Measurements from ENCODE around the gene SYCN. TPM values are rescaled to one million over a fixed set of nuclear protein-coding genes. Genes with fewer than 3 reads are reported as not detected.

Gene SYCN
- polyA plus RNA-seq, 4 donors = not detected

DNA sequence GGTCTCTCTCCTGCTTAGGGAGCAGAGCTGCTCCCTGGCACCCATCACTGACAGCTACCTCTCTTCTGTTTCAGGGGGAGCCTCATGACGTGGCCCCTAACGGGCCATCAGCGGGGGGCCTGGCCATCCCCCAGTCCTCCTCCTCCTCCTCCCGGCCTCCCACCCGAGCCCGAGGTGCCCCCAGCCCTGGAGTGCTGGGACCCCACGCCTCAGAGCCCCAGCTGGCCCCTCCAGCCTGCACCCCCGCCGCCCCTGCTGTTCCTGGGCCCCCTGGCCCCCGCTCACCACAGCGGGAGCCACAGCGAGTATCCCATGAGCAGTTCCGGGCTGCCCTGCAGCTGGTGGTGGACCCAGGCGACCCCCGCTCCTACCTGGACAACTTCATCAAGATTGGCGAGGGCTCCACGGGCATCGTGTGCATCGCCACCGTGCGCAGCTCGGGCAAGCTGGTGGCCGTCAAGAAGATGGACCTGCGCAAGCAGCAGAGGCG lies 30.5 kb downstream of the SYCN start:
- DNase-seq (ENCODE audit: low read depth in 4 of 4, low spot score in 2 of 4) = no peak

DNA sequence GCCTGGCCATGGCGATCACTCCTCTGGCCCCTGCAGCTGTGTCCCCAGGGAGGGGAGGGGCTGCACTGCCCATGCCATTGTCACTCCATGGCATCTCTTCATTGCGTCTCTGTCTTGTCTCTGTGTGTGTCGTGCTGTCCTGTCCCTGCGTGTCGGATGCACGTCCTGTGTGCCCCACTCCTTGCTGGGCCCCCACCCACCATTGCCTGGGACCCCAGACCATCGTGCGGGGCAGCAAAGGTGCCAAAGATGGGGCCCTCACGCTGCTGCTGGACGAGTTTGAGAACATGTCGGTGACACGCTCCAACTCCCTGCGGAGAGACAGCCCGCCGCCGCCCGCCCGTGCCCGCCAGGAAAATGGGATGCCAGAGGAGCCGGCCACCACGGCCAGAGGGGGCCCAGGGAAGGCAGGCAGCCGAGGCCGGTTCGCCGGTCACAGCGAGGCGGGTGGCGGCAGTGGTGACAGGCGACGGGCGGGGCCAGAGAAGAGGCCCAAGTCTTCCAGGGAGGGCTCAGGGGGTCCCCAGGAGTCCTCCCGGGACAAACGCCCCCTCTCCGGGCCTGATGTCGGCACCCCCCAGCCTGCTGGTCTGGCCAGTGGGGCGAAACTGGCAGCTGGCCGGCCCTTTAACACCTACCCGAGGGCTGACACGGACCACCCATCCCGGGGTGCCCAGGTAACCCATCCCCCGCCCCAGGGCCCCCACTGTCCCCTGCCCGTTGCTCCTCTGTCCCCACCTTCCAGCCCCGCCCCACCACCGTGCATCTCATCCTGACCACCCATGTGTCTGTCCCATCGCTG lies 31.2 kb downstream of the SYCN start:
- no peak for DNase-seq (ENCODE audit: low read depth in 4 of 4, low spot score in 2 of 4)

DNA sequence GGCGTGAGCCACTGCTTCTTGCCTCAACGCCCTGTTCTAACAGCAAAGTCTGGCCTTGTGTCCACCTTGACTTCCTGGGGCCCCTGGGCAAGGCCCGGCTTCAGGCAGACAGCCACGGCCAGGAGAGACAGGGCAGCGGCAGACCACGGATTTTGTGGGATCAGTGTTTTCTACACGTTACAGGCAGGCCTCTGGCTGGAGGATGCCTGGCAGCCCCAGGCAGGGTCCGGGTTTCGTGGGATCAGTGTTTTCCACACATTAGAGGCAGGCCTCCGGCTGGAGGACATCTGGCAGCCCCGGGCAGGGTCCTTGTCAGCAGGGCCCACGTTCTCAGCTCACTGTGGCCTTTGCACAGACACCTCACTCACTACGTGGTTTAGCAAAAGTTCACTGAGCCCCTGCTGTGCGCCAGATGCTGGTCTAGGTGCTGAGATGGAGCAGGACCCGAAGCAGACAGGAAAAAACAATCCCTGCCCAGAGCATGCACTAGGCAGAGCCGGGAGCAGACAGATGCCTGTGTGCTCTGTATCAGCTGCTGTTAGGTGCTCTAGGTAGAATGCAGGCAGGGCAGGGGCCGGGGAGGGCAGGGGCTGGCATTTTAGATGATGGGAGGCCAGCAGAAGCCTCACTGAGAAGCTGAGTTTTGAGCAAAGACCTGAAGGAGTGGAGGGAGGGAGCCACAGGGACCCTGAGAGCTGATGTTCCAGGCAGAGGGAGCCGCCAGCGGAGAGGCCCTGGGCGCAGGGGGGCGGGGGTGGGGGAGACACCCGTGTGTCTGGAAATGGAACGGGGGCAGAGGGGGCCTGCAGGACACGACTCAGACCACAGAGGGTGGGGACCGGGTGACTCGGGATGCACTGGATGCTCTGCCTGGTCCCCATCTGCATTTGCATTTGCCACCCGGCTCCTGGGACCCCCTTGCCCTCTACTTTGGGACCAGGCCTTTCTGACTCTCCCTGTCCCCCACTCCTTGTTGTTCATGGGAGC lies 32.3 kb downstream of the SYCN start:
- DNase-seq (ENCODE audit: low read depth in 4 of 4, low spot score in 2 of 4) = no peak

DNA sequence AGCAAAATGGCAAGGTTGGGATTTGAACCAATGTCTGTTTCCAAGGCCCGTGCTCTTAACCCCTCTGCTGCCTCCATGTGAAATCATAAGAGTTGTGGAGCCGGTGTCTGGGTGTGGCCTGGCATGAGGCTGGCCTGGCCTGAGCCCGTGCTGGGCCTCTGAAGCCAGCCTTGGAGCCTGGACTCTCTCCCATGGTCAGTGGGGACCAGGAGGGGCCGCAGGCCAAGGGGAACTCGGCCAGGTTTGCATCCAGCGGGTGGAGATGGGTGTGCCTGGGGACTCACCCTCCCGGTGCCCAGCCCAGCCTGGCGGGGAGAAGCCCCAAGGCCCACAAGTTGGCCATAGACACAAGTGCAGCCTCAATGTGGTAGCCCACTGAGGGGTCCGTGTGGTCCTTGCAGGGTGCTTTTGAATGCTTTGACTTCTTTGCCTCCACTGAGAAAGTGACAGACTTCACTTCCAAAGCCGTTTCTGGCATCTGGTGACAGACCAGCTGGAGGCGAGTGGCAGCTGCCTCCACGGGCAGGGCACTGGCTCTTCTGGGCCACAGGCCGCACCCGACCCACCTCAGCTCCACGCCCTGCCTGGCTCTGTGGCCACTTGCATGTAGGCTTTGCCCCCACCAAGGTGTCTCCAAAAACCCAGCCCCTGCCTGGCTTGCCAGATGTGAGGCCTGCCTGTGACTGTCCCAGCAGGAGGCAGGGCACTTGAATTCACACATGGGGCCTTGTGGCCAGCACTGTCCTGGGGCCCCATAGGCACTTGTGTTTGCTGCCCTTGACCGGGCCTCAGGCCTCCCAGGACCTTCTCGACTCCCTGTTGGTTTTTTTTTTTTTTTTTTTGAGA lies 33.5 kb downstream of the SYCN start:
- no peak for DNase-seq (ENCODE audit: low read depth in 4 of 4, low spot score in 2 of 4)

DNA sequence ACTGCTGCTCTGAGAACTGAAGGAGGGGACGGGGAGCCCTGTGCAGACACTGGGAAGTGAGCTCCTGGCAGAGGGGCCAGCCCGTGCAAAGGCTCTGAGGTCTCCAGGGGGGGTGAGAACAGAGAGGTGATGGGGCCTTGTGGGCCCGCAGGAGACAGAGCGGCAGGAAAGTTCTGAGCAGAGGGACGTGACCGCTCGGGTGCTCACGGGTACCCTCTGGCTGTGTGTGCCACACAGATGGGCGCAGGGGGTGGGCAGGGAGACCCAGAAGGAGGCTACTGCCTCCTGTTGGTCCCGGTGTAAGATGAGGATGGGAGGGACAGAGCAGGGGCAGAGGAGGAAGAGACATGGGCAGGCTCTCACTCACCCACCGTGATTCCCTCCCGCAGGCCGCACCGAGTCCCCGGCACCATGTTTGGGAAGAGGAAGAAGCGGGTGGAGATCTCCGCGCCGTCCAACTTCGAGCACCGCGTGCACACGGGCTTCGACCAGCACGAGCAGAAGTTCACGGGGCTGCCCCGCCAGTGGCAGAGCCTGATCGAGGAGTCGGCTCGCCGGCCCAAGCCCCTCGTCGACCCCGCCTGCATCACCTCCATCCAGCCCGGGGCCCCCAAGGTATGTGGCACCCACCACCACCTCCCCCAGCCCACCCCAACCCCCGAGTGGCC lies 34.8 kb downstream of the SYCN start:
- DNase-seq (ENCODE audit: low read depth in 4 of 4, low spot score in 2 of 4) = no peak

DNA sequence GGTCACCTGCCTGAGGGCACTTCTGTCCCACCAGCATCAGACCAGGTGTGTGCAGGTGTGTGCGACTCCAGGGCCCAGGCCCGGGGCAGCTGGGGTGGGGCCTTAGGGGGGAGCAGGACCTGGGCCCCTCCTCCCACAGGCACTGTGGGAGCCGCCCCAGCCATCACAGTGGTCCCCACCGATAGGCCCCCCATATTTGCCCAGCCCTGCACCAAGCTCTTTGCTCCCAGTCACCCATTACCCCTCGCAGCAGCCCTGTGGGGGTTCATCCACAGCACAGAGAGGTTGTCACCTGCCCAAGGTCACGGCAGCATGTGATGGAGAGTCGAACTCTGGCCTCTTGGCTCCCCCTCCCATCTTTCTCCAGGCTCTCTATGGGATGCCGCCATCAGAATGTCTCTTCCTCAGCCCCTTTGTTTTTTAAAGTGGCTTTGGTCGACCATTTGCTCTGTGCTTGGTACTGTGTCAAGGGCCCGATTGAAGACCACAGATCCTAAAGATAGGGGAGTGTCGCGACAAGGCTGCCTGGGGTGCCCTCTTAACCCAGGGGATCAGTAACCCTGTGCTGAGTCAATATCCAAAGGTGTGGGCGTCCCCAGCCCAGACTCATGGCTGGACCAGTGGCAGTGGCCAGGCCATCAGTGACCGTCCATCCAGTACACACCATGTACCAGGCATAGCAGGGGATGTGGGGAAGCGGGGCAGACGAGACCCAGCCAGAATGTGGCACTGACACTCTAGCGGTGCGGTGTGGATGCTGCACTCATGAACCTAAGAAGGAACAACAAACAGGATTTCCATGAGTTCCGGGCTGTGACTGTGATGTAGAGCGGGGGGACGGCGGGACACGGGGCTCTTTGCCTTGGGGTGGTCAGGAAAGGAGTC lies 35.6 kb downstream of the SYCN start:
- no peak for DNase-seq (ENCODE audit: low read depth in 4 of 4, low spot score in 2 of 4)

DNA sequence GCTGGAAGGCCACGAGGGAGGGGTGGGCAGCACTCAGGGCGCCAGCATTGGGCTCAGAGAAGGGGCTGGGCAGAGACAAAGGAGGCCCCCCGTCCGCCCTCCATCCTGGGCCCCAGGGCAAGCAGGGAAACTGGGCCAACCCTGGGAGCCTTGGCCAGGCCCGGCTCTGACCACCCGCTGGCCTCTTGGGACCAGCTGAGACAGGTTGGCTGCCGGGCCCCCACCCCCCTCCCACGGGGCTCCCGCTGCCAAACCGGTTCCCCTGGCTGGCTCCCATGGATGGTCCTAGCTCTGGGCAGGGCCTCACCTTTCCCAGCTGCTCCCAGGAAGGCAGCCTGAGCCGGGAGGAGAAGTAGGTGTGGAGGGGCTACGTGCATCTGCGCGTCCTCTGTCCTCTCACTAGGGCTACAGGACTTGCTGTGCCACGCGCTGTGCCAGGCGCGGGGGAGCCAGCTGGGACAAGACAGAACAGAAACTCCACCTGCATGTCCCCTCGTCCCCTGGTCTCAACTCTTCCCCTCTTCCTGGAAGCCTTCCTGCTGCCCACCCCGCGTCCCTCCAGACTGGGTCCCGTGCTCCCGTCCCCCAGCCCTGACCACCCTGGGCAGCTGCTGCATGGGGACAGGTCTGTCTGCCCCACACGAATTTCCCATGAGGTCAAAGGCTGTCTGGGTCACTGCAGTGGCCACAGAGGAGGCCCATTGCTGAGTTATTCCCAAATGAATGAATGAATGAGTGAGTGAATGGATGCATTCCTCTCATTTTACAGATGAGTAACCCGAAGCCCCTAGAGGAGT lies 36.4 kb downstream of the SYCN start:
- no peak for DNase-seq (ENCODE audit: low read depth in 4 of 4, low spot score in 2 of 4)

DNA sequence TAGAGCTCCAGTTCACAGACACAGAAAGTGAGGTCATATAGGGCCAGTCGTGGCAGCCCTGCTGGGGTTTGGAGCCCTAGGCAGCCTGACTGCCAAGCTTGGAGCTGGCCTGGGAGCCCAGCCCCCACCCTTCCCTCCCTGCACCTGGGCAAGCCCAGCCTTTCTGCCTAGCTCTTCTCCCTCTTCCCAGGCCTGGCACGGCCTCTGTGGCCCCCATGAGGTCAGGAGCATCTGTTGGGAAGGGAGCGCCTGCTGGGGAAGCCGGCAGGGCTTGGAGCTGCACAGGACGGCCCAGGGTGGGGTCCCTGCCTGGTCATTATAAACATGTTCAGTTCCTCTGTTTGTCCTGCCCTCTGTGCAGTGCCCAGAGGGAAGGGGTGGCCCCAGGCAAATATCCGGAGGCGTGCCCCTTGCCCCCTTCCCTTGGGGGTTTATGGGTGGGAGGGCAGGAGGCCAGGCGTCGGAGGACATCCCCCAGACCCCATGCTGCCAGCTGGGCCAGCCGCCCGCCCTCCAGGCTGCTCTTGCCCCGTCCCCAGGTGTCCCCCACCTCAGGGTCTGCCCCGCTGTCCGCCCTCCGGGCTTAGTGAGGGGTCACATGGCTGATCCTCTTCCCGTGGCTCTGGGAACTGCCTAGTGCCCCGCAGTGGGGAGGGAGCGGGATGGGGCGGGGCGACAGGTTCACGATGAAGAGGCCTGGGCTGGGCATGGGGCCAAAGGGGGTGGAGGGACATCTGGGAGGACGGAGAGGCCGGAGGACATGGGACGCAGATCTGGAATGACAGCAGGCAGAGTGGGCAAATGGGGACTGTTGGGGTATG lies 37.3 kb downstream of the SYCN start:
- no peak for DNase-seq (ENCODE audit: low read depth in 4 of 4, low spot score in 2 of 4)

DNA sequence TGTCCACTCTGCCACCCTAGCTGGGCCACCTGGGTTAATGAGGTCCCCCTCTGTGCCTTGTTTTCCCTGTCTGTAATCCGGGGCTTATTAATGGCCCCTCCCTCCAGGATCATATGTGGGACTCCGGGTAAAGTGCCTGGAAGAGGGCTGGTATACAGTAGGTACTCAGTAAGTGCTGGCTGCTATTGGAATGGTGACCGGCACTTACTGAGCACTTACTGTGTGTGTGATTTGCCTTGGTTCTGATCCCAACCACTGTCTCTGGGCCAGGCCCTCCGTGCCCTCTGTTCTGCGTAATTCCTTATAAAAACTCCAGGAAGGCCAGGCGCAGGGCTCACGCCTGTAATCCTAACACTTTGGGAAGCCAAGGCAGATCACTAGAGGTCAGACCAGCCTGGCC lies 38.2 kb downstream of the SYCN start:
- DNase-seq (ENCODE audit: low read depth in 4 of 4, low spot score in 2 of 4) = no peak

DNA sequence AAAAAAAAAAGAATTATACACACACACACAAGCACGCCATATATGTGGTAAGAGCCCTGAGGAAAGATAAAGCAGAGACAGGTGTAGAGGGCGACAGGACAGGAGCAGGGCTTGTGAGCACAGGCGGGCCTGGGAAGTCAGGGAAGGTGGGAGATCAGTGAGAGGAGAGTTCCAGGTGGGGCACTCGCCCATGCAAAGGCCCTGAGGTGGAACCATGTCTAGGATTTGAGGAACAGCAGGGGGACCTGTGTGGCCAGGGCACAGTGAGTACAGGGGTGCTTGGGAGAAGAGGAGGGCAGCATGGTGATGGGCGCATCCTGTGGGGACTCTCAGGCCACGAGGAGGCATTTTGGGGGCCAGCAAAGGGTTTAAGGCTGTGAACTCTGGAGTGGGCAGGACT lies 39.8 kb downstream of the SYCN start:
- DNase-seq (ENCODE audit: low read depth in 4 of 4, low spot score in 2 of 4) = no peak

DNA sequence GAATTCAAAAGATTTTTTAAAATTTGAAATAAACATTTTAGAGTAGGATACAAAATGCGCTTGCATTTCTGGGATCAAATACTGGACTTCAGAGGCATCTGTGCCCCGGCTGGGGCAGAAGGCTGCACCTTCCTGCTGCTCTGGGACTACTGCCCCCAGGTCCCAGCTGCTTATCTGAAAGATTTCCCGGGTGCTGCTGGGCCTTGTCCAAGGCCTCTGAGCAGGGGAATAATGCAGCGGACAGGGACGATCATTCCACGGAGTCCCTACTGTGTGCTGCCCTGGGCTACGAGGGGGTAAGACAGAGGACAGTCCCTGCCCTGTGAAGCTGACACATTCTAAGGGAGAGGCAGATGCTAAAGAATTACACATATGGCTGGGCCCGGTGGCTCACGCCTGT lies 40.4 kb downstream of the SYCN start:
- no peak for DNase-seq (ENCODE audit: low read depth in 4 of 4, low spot score in 2 of 4)

DNA sequence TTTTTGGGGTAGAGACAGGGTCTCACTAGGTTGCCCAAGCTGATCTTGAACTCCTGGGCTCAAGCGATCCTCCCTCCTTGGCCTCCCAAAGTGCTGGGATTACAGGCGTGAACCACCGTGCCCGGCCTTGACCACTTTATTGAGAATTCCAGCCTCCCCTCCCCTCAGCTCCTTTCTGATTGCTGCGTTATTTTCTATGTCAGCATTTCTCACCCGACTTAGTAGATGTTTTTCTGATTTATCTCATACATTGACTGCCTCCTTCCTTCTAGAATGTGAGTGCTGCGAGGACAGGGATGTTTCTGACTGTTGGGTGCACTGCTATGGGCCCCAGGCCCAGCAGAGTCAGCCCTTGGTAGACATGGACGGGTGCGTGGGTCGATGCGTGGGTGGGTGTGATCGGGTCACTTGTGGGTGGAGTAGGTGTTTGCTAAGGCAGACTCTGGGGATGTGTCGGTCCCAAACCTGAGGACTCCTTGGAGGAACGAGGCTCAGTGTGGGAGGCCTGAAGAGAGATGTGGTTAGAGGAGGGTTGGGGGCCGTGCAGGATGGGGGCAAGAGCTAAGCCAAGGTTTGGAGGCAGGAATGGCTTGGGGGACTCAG lies 41.5 kb downstream of the SYCN start:
- DNase-seq (ENCODE audit: low read depth in 4 of 4, low spot score in 2 of 4) = no peak

DNA sequence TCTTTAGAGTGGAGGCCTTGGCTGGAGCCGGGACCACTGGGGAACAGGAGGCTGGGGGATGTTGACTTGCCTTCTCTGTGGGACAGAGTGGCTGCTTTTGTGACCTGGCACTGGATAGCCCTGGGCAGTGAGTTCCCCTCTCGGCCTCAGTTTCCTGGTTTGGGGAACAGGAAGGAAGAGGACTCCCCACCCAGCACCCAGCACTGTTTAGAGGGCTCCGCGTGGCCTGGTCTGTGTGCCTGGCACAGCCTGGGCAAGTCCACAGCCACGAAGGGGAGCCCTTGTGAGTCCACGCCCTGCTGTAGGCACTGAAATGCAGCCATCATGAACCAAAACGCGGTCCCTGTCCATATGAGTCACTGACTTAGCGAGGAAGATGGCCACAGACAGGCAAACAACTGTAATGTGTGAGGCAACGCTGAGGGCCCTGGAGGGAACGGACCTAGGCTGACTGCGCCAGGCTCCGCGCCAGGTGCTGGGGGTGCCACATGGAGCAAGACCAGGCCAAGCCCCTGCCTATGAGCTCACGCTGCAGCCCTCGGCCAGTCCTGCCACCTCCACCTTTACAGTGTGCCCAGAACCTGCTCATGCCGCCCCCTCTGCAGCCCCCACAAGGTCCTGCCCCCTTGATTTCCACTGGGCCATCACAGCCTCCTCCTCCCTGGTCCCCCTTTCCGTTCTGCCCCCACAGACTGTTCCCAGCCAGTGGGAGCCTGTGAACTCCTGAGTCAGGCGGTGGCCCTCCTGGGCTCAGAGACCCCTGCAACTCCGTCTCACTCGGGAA lies 43.0 kb downstream of the SYCN start:
- no peak for DNase-seq (ENCODE audit: low read depth in 4 of 4, low spot score in 2 of 4)

DNA sequence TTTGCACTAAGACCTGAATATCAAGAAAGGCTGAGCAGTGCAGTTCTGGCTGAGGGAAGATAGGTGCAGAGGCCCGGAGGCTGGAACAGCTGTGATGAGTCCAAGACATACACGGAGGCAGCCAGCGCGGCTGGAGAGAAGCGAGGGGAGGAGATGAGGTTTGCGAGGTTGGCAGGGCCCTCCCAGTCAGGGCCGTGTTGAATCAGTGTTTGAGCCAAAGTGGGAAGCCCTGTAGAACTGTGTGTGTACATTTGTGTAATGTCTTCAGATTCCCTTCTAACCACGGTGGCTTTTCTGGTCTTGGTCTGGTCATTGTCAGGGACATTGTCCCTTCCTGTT lies 43.6 kb downstream of the SYCN start:
- no peak for DNase-seq (ENCODE audit: low read depth in 4 of 4, low spot score in 2 of 4)

DNA sequence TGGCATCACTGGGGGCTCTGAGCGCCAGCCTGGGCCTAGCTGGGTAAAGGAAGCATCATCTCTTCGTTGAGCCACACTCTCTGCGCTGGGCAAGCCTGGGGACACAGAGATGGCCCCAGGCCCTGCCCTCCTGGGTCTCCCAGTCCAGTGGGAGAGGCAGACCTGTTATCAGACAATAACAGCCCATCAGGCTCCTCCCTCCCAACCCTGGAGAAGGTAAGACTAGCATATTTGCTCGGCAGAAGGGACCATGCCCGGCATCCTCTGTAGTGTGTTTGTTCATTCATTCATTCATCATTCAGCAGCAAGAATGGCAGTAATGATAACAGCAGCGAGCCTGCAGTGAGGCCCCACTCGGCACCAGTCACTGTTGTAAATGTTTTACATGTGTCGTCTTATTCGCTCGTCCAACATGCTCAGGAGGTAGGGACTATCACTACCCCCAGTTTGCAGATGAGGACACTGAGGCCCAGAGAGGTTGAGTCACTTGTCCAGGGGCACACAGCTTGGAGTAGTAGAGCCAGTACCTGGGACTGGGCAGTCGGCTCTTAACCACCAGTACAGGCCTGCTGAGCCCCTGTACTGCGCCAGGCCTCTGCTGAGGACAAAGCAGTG lies 45.3 kb downstream of the SYCN start:
- no peak for DNase-seq (ENCODE audit: low read depth in 4 of 4, low spot score in 2 of 4)

DNA sequence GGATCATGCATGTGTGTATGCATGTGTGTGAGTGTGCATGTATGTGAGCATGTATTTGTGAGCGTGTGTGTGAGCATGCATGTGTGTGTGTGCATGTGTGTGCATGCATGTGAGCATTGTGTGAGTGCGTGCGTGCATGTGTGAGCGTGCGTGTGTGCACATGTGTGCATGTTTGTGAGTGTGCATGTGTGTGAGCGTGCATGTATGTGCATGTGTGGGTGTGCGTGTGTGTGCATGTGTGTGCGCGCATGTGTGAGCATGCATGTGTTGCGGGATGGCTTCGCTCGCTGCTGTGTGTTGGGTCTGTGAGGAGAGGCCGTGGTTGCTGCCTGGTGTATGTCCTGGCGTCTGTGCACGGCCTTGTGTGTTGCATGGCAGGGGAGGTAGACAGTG lies 46.1 kb downstream of the SYCN start:
- no peak for DNase-seq (ENCODE audit: low read depth in 4 of 4, low spot score in 2 of 4)
